Mononuclear cell (primary cell): Measurements from ENCODE around the gene NR0B2. TPM values are rescaled to one million over a fixed set of nuclear protein-coding genes. Genes with fewer than 3 reads are reported as not detected.
"Not testable (repeated sequence)": the region's sequence is repeated elsewhere in the genome, so short reads cannot be mapped to it uniquely, and the experiment has no call there.

Source experiments
- H3K27me3 ChIP-seq: 2 replicates; pipeline ENCODE4 v1.6.0; 2011; ENCODE audit warnings: low read length, control low read depth; ENCODE audit not compliant: insufficient read depth
- H3K4me1 ChIP-seq: 2 replicates; pipeline ENCODE4 v1.5.1; 2011; ENCODE audit warnings: mild to moderate bottlenecking, low read length, control low read depth; ENCODE audit not compliant: insufficient read depth
- H3K4me3 ChIP-seq: 2 replicates; pipeline ENCODE4 v1.5.1; 2011; ENCODE audit warnings: mild to moderate bottlenecking, low read length, moderate library complexity
- H3K9me3 ChIP-seq: 2 replicates; pipeline ENCODE4 v1.5.1; 2011; ENCODE audit warnings: low read depth, mild to moderate bottlenecking, control low read depth, low read length
- total RNA-seq: library from RNA; depleted of rRNA; stranded (reverse); fragments of >200 nt; gene quantifications from one replicate; pipeline ENCODE4 v1.2.3, GENCODE V29; 2012

NR0B2 gene, protein sequence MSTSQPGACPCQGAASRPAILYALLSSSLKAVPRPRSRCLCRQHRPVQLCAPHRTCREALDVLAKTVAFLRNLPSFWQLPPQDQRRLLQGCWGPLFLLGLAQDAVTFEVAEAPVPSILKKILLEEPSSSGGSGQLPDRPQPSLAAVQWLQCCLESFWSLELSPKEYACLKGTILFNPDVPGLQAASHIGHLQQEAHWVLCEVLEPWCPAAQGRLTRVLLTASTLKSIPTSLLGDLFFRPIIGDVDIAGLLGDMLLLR
- total RNA-seq: not detected

- H3K9me3 ChIP-seq: no peaks in the 10 kb centered on the region
- no peak within 1 kb of the TSS for H3K4me3 ChIP-seq
- H3K27me3 ChIP-seq: no peaks in the 10 kb centered on the region
- H3K4me1 ChIP-seq: no peaks in the 10 kb centered on the region
Observed at GRCh38 chr1:26913754-26914619, at the start of gene NR0B2. TSS of gene NR0B2 (minus strand) at chr1:26913975. CDS start at chr1:26913940, 35 bp downstream.

DNA sequence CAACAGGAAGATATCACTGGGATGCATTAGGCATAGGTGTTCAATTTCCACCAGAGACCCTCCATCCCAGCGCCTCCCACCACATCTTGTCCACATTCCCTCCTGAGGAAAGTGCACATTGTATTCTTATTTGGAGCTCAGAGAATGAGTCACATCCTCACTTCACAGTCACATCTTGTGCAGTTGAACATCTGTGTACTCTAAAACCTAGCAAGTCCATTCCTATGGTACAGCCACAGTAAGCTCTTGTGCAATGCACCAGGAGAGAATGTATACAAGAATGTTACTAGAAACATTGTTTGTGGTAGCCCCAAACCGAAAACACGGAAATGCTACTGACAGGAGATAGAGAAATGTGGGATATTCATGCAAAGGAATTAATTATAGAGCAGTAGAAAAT is 48.1 kb upstream of the NR0B2 start:
- Histone ChIP-seq H3K27me3 (peaks cover 30% of the 10 kb centered on the region), H3K9me3 (no peaks in the 10 kb centered on the region), H3K4me3 (no peak overlapping the region), H3K4me1 (peaks cover 16% of the 10 kb centered on the region)

- H3K4me3 ChIP-seq: no peak overlapping the region
- peaks cover 16% of the 10 kb centered on the region for H3K4me1 ChIP-seq
- peaks cover 28% of the 10 kb centered on the region for H3K27me3 ChIP-seq
- H3K9me3 ChIP-seq: no peaks in the 10 kb centered on the region
Observed at GRCh38 chr1:26960625-26960966, 46.8 kb upstream of the NR0B2 start.

DNA sequence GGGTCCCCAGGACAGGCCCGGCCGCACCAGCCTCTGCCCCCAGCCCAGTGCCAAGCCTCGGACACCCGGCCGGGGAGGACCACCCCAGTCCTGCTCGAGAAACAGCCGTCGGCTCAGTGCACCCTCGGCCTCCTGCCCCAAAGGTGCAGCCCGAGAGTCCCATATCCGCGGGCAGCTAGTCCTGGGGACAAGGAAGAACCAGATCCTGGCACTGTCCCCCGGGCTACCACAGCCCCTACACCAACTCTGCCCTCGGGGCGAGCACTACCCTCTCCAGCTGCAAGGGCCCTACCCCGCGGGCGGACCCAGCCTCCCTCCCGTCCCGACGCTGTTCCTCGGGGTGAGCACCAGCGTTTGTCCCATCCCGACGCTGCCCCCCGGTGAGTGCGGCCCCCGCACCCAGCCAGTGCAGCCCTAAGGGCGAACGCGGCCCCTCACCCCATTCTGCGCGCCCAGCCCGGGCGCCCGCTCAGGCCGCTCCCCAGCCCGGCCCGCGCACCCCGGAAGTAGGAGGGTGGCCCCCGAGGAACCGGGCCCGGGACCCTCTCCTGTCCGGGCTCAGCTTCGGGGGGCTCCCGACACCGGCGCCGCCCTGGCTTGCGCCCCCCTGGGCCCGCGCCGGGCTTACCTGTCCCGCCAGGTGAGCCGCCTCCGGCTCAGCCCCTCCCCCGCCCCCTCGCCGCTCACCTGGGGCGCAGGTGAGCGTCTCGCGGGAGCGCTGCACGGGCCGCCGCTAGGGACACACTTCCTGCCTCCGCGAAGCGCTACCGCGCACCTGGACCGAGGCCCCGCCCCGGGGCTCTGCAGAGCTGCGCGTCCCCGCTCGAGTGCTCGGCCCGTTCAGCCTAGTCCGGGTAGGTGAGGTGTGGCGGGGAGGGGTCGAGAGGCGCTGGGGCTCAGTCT is 46.2 kb upstream of the NR0B2 start, which contains the start of gene KDF1:
Gene KDF1 (minus strand): TSS at position 747 of the 903 bp plus-strand sequence. CDS start 8,088 bp downstream, outside the sequence.
- peak within 1 kb of the TSS; percentile 43 for H3K4me3 ChIP-seq
- peaks cover 28% of the 10 kb centered on the region for H3K27me3 ChIP-seq
- H3K4me1 ChIP-seq: peaks cover 16% of the 10 kb centered on the region
- H3K9me3 ChIP-seq: no peaks in the 10 kb centered on the region

- Histone ChIP-seq H3K27me3 (peaks cover 28% of the 10 kb centered on the region), H3K4me3 (no peak overlapping the region), H3K4me1 (peaks cover 16% of the 10 kb centered on the region), H3K9me3 (no peaks in the 10 kb centered on the region)
Observed at GRCh38 chr1:26959270-26959669, 45.5 kb upstream of the NR0B2 start.

DNA sequence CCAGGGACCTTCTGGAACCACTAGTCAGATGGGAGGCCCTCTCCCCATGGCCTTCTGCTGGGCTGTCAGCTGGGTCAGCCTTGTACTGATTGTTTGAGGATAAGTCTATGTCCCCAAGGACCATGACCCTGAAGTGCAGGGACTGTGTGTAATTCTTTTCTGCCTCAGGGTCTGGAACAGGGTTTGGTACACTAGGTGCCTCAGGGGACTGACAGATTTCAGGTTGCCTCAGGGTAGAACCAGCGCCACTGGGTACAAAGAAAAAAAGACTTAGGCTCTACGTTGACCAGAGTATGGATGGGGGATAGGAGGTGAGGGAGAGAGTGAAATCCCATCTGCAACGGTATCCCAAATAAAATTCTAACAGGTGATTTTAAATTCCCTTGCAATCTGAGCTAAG is 43.5 kb upstream of the NR0B2 start:
- Histone ChIP-seq H3K4me1 (peaks cover 16% of the 10 kb centered on the region), H3K27me3 (peaks cover 28% of the 10 kb centered on the region), H3K4me3 (no peak overlapping the region), H3K9me3 (no peaks in the 10 kb centered on the region)

- H3K9me3 ChIP-seq: no peaks in the 10 kb centered on the region
- peaks cover 23% of the 10 kb centered on the region for H3K27me3 ChIP-seq
- no peak overlapping the region for H3K4me3 ChIP-seq
- H3K4me1 ChIP-seq: peaks cover 16% of the 10 kb centered on the region
Observed at GRCh38 chr1:26956321-26956720, 42.5 kb upstream of the NR0B2 start.

- Histone ChIP-seq H3K9me3 (no peaks in the 10 kb centered on the region), H3K4me3 (no peak overlapping the region), H3K27me3 (peaks cover under 1% of the 10 kb centered on the region), H3K4me1 (no peaks in the 10 kb centered on the region)
Observed at GRCh38 chr1:26953374-26953773, 39.6 kb upstream of the NR0B2 start.

DNA sequence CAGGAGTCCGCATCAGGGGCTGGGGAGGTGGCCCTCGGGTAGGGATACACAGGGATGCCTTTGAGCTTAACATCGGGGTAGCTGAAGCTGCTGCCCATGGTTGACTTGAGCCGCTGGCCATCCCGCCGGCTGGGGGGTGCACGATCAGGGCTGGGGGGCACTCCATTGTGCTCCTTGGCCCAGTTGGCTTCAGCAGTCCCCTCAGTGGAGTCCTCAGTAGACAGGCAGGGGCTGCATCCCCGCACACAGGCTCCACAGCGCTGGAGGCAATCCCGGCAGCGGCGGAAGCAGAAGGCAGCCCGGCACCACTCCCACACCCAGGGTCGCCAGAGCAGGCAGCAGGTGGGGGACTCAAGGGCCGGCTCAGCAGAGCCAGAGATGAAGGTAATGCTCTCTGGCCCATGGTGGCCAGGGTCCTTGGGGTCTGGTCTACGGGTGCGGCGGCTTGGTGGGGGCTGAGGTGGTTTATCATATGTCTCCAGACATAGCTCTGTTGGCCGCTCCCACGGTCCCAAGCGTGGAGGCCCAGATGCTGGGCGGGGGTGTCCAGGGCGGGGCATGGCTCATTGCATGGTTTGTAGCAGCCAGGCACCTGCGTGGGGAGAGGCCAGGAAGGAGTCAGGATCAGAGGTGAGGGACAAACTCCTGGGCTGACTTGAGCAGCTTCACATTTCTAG is 38.2 kb upstream of the NR0B2 start:
- H3K4me1 ChIP-seq: no peaks in the 10 kb centered on the region
- no peaks in the 10 kb centered on the region for H3K9me3 ChIP-seq
- no peak overlapping the region for H3K4me3 ChIP-seq
- H3K27me3 ChIP-seq: no peaks in the 10 kb centered on the region

DNA sequence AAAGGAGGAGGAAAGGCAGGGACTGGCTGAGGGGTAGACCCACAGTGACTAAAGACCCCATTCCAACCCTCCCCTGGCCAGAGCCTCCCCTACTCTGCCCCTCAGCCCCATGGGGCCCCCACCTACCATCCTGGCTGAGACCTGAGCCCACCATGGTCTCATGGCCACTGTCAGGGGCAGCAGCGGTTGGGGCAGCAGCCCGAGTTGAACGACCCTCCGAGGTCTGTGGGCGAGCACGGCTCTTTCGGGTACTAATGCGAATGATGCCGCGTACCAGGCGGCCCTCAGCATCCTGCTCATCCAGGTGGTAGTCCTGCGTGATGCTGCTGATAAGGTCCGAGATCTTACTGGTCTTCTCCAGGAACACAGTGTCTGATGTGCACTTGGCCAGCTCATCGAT is 37.4 kb upstream of the NR0B2 start:
- no peaks in the 10 kb centered on the region for H3K27me3 ChIP-seq
- H3K4me1 ChIP-seq: no peaks in the 10 kb centered on the region
- H3K9me3 ChIP-seq: no peaks in the 10 kb centered on the region
- no peak overlapping the region for H3K4me3 ChIP-seq

- Histone ChIP-seq H3K4me1 (no peaks in the 10 kb centered on the region), H3K27me3 (no peaks in the 10 kb centered on the region), H3K9me3 (no peaks in the 10 kb centered on the region), H3K4me3 (no peak overlapping the region)
Observed at GRCh38 chr1:26950602-26951001, 36.8 kb upstream of the NR0B2 start.

DNA sequence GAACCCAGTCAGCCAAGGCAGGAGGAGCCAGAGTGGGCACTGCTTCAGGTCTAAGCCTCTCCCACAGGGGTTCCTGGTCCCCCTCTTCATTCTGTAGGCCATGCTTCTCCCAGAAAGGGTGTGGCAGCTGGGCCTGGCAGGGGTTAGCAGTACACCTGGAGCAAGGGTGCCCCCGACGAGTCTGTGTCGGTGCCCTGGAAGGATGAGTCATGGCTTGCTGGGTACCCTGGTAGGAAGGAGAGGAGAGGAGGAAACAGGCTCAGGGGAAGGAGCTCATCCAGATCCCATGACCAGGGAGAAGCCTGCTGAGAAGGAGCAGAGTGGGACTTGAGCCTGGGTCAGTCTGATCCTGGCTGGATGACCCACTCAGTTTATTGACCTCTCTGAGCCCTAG is 36.1 kb upstream of the NR0B2 start:
- Histone ChIP-seq H3K4me3 (no peak overlapping the region), H3K9me3 (no peaks in the 10 kb centered on the region), H3K4me1 (no peaks in the 10 kb centered on the region)

GRCh38 chr1:26949266-26949925 is 35.6 kb upstream of the NR0B2 start:
- no peaks in the 10 kb centered on the region for H3K4me1 ChIP-seq
- H3K27me3 ChIP-seq: no peaks in the 10 kb centered on the region
- no peak overlapping the region for H3K4me3 ChIP-seq
- H3K9me3 ChIP-seq: no peaks in the 10 kb centered on the region

More for the DNA sequence above, 36.1 kb upstream of the NR0B2 start:
- no peaks in the 10 kb centered on the region for H3K27me3 ChIP-seq

GRCh38 chr1:26948725-26949057 is 34.9 kb upstream of the NR0B2 start:
- not testable (repeated sequence) for H3K4me3 ChIP-seq, H3K27me3 ChIP-seq, H3K4me1 ChIP-seq, H3K9me3 ChIP-seq
